SK-N-SH (cell line): ENCODE results near the gene SHKBP1. TPM values are rescaled to one million over a fixed set of nuclear protein-coding genes. Genes with fewer than 3 reads are reported as not detected.

Experiments
- CTCF ChIA-PET: fragments of 300-600, 350-600 bp; formaldehyde crosslinking; extraction: SDS; loops from one replicate; lab custom pipeline; 2021; lab: Yijun Ruan, JAX
- POLR2A ChIA-PET: fragments of 350-600 bp; sonication (Branson Sonifier 250); formaldehyde crosslinking; extraction: SDS; loops from one replicate; lab custom pipeline; 2020; ENCODE audit warnings: antibody characterized with exemption, inconsistent platforms; lab: Yijun Ruan, JAX
- DNase-seq: peaks from one replicate; pipeline ENCODE4 v3.0.0; 2012
- H2AFZ ChIP-seq: fragments of 200-600 bp; sonication (generic); 2 replicates; pipeline ENCODE4 v1.8.1; 2016; ENCODE audit warnings: antibody characterized with exemption, mild to moderate bottlenecking, low read depth
- H3F3A ChIP-seq: fragments of 200-600 bp; sonication (generic); replicated peaks from 2 replicates; pipeline ENCODE3; 2016; ENCODE audit warnings: antibody characterized with exemption, mild to moderate bottlenecking; ENCODE audit not compliant: insufficient read depth
- H3K27ac ChIP-seq, 2 experiments: fragments of 200-500 bp in 1 of 2; fragments of 200-600 bp in 1 of 2; sonication (Bioruptor generic) in 1 of 2; sonication (generic), shearing (Covaris generic) in 1 of 2; 2 replicates each; pipeline versions ENCODE4 v1.5.1 to v1.6.1; 2014 to 2016; ENCODE audit warnings: low read depth in 2 of 2, inconsistent platforms in 1 of 2, low read length in 1 of 2, mild to moderate bottlenecking in 1 of 2, mixed read lengths in 1 of 2
- H3K27me3 ChIP-seq: fragments of 200-600 bp; sonication (generic), shearing (Covaris generic); 2 replicates; pipeline ENCODE4 v1.6.1; 2016; ENCODE audit warnings: mixed run types; ENCODE audit not compliant: insufficient read depth
- H3K36me3 ChIP-seq, 2 experiments: fragments of 200-500 bp in 1 of 2; fragments of 200-600 bp in 1 of 2; sonication (Bioruptor generic) in 1 of 2; sonication (generic) in 1 of 2; replicated peaks in 1 of 2; 2 replicates each; pipeline versions ENCODE3 to v1.5.1; 2014 to 2016; ENCODE audit warnings: low read length in 1 of 2, mild to moderate bottlenecking in 1 of 2; ENCODE audit not compliant: insufficient read depth in 2 of 2, control insufficient read depth in 1 of 2
- H3K4me1 ChIP-seq, 2 experiments: fragments of 200-500 bp in 1 of 2; fragments of 200-600 bp in 1 of 2; sonication (Bioruptor generic) in 1 of 2; sonication (generic), shearing (Covaris generic) in 1 of 2; 2 replicates each; pipeline versions ENCODE4 v1.5.1 to v1.6.1; 2014 to 2016; ENCODE audit warnings: low read depth in 1 of 2, low read length in 1 of 2, mixed run types in 1 of 2; ENCODE audit not compliant: insufficient read depth in 2 of 2, control insufficient read depth in 1 of 2
- H3K4me2 ChIP-seq: fragments of 200-600 bp; sonication (generic), shearing (Covaris generic); 2 replicates; pipeline ENCODE4 v1.6.1; 2017; ENCODE audit warnings: mixed run types
- H3K4me3 ChIP-seq, 2 experiments: fragments of 200-500 bp in 1 of 2; fragments of 200-600 bp in 1 of 2; sonication (Bioruptor generic) in 1 of 2; sonication (generic), shearing (Covaris generic) in 1 of 2; 2 replicates each; pipeline versions ENCODE4 v1.5.1 to v1.8.1; 2014 to 2016; ENCODE audit warnings: low read depth in 2 of 2, inconsistent platforms in 1 of 2, low read length in 1 of 2, mild to moderate bottlenecking in 1 of 2, mixed read lengths in 1 of 2, moderate library complexity in 1 of 2
- H3K79me2 ChIP-seq: fragments of 200-600 bp; sonication (generic); 2 replicates; pipeline ENCODE4 v1.8.1; 2017; ENCODE audit warnings: mild to moderate bottlenecking; ENCODE audit not compliant: insufficient read depth
- H3K9ac ChIP-seq: fragments of 200-600 bp; sonication (generic); 2 replicates; pipeline ENCODE4 v1.6.1; 2017; ENCODE audit warnings: mixed run types
- H3K9me2 ChIP-seq: fragments of 200-600 bp; sonication (generic); 2 replicates; pipeline ENCODE4 v1.6.1; 2017; ENCODE audit warnings: mixed run types
- H3K9me3 ChIP-seq: fragments of 200-600 bp; sonication (generic); 2 replicates; pipeline ENCODE4 v1.6.1; 2017; ENCODE audit warnings: mixed run types, mild to moderate bottlenecking, moderate library complexity
- H4K20me1 ChIP-seq: fragments of 200-600 bp; sonication (generic); 2 replicates; pipeline ENCODE4 v1.6.1; 2017; ENCODE audit warnings: mild to moderate bottlenecking, mixed run types; ENCODE audit not compliant: insufficient read depth
- ELF1 ChIP-seq: IDR thresholded peaks from 2 replicates; pipeline ENCODE4 v1.4.0; 2012
- EP300 ChIP-seq, 2 experiments: IDR thresholded peaks; 2 replicates each; pipeline versions ENCODE4 v1.4.0 to v1.6.1; 2012; ENCODE audit warnings: borderline replicate concordance in 1 of 2, low read depth in 1 of 2, low read length in 1 of 2
- GABPA ChIP-seq: IDR thresholded peaks from 2 replicates; pipeline ENCODE4 v1.4.0; 2012; ENCODE audit warnings: low read depth, mild to moderate bottlenecking
- GATA2 ChIP-seq: sonication (generic); formaldehyde crosslinking; IDR thresholded peaks from 2 replicates; pipeline ENCODE4 v1.5.0; 2020; ENCODE audit warnings: mild to moderate bottlenecking, missing genetic modification reagents
- JUND ChIP-seq: IDR thresholded peaks from 2 replicates; pipeline ENCODE4 v1.4.0; 2012
- MEF2A ChIP-seq: IDR thresholded peaks from 2 replicates; pipeline ENCODE4 v1.4.0; 2012; ENCODE audit warnings: low read depth, borderline replicate concordance
- MXI1 ChIP-seq: IDR thresholded peaks from 2 replicates; pipeline ENCODE4 v1.6.1; 2012; ENCODE audit warnings: mild to moderate bottlenecking, low read depth, low read length, improper control_type of control experiment
- NRF1 ChIP-seq: IDR thresholded peaks from 2 replicates; pipeline ENCODE4 v1.6.1; 2012; ENCODE audit warnings: low read depth, mild to moderate bottlenecking, low read length
- POLR2AphosphoS5 ChIP-seq: IDR thresholded peaks from 2 replicates; pipeline ENCODE4 v1.6.1; 2012; ENCODE audit warnings: low read depth, low read length
- RCOR1 ChIP-seq: fragments of 150-350 bp; IDR thresholded peaks from 2 replicates; pipeline ENCODE4 v1.6.1; 2017; ENCODE audit warnings: antibody characterized with exemption, low read length
- RXRA ChIP-seq: IDR thresholded peaks from 2 replicates; pipeline ENCODE4 v1.4.0; 2012; ENCODE audit warnings: low read depth, mild to moderate bottlenecking, borderline replicate concordance
- SIN3A ChIP-seq: IDR thresholded peaks from 2 replicates; pipeline ENCODE4 v1.6.1; 2012; ENCODE audit warnings: low read depth, mild to moderate bottlenecking, low read length, moderate library complexity, borderline replicate concordance
- TCF12 ChIP-seq: IDR thresholded peaks from 2 replicates; pipeline ENCODE4 v1.4.0; 2012
- USF1 ChIP-seq: IDR thresholded peaks from 2 replicates; pipeline ENCODE4 v1.4.0; 2012; ENCODE audit warnings: low read depth, borderline replicate concordance
- WGBS: methylation state at CpG from one replicate; pipeline ENCODE4 v1.1.6; 2017; ENCODE audit warnings: low lambda C conversion rate; 5-methylcytosine and 5-hydroxymethylcytosine counted together
- polyA plus RNA-seq, 3 experiments: library from polyadenylated mRNA; depleted of rRNA; stranded (reverse); fragments of >200 nt; gene quantifications; 2 replicates each; pipeline ENCODE4 v1.2.3, GENCODE V29; 2012
- TF ChIP-seq, protein P1 (sequence below): fragments of 150-350 bp; IDR thresholded peaks from 2 replicates; pipeline ENCODE4 v1.6.1; 2017; ENCODE audit warnings: antibody characterized with exemption, low read length, low read depth, borderline replicate concordance
- TF ChIP-seq, protein P2 (sequence below): IDR thresholded peaks from 2 replicates; pipeline ENCODE4; 2012

The SHKBP1 gene
- polyA plus RNA-seq, 1 of the 3 experiments (the other 2 are of a cell fraction): 62.7 TPM

- CTCF ChIA-PET: interaction anchor here (1.6 kb wide), 1 partner anchor 78 kb away, joined by 6 read pairs; no protein-coding TSS in a partner anchor
- no peak overlapping the region for H3K4me3 ChIP-seq
- H2AFZ ChIP-seq: no peak overlapping the region
- H3K9ac ChIP-seq: no peak overlapping the region
- H3F3A ChIP-seq: no peaks in the 10 kb centered on the region
- no peaks in the 10 kb centered on the region for H3K9me2 ChIP-seq
- no peaks in the 10 kb centered on the region for H3K9me3 ChIP-seq
- no peaks in the 10 kb centered on the region; the same call in 1 of the 2 replicates for H3K27me3 ChIP-seq
- H3K79me2 ChIP-seq: no peaks in the 10 kb centered on the region
- H3K36me3 ChIP-seq: no peaks in the 10 kb centered on the region
- TF ChIP-seq RXRA (no peak), MXI1 (no peak), POLR2AphosphoS5 (no peak), TCF12 (no peak), MEF2A (no peak), GABPA (no peak), NRF1 (no peak), RCOR1 (no peak), USF1 (no peak), GATA2 (CRISPR knock-in tag) (no peak), SIN3A (no peak), JUND (no peak), EP300 (IDR thresholded peaks at IDR 0.05; ENCODE audit: borderline replicate concordance in 1 of 2, low read depth in 1 of 2, low read length in 1 of 2) (no peak), ELF1 (no peak)
- TF ChIP-seq, protein P1, sequence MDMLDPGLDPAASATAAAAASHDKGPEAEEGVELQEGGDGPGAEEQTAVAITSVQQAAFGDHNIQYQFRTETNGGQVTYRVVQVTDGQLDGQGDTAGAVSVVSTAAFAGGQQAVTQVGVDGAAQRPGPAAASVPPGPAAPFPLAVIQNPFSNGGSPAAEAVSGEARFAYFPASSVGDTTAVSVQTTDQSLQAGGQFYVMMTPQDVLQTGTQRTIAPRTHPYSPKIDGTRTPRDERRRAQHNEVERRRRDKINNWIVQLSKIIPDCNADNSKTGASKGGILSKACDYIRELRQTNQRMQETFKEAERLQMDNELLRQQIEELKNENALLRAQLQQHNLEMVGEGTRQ: no peak
- TF ChIP-seq, protein P2, sequence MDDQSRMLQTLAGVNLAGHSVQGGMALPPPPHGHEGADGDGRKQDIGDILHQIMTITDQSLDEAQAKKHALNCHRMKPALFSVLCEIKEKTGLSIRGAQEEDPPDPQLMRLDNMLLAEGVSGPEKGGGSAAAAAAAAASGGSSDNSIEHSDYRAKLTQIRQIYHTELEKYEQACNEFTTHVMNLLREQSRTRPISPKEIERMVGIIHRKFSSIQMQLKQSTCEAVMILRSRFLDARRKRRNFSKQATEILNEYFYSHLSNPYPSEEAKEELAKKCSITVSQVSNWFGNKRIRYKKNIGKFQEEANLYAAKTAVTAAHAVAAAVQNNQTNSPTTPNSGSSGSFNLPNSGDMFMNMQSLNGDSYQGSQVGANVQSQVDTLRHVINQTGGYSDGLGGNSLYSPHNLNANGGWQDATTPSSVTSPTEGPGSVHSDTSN: no peak
- TF ChIP-seq, all 33 proteins: peak for 0
- Histone ChIP-seq H3K27ac (no peak overlapping the region), H3K4me2 (no peak overlapping the region), H3K4me1 (no peaks in the 10 kb centered on the region), H4K20me1 (no peaks in the 10 kb centered on the region)
- 53% methylated on average over 9 of the region's 17 CpGs for WGBS
- POLR2A ChIA-PET: interaction anchor here (0.6 kb wide), 1 partner anchor 761 kb away, joined by 3 read pairs; no protein-coding TSS in a partner anchor
- no peak for DNase-seq
Measured at GRCh38 chr19:40555978-40556689, 20.5 kb upstream of the SHKBP1 start.
